CD14-positive monocyte (primary cell): ENCODE measurements around the gene PYGB. TPM values are rescaled to one million over a fixed set of nuclear protein-coding genes. Genes with fewer than 3 reads are reported as not detected.

ENCODE experiments used
- DNase-seq, 3 donors: peaks; one replicate each; pipeline ENCODE4 v3.0.0-alpha.2; 2011 to 2022
- H2AFZ ChIP-seq: 2 replicates; pipeline ENCODE4 v1.6.0; 2012; ENCODE audit warnings: mild to moderate bottlenecking, low read depth, low read length, inconsistent platforms; ENCODE audit not compliant: insufficient read depth, poor library complexity, severe bottlenecking
- H3K27ac ChIP-seq, 2 donors: 1 replicate in 1 of 2; 2 replicates in 1 of 2; pipeline ENCODE4 v1.5.1; 2012 to 2013; ENCODE audit warnings: low read length in 2 of 2, control low read depth in 1 of 2, inconsistent platforms in 1 of 2, low read depth in 1 of 2, mild to moderate bottlenecking in 1 of 2
- H3K27me3 ChIP-seq, 2 donors: one replicate each; pipeline versions ENCODE4 v1.6.0 to v1.6.1; 2011 to 2013; ENCODE audit warnings: low read length in 2 of 2; ENCODE audit not compliant: control insufficient read depth in 2 of 2, insufficient read depth in 2 of 2
- H3K36me3 ChIP-seq, 2 donors: replicated peaks in 1 of 2; 1 replicate in 1 of 2; 2 replicates in 1 of 2; pipeline versions ENCODE4 v1.5.1 to v1.6.1; 2012 to 2013; ENCODE audit warnings: low read length in 2 of 2, control low read depth in 1 of 2, inconsistent platforms in 1 of 2, mild to moderate bottlenecking in 1 of 2; ENCODE audit not compliant: insufficient read depth in 2 of 2, control insufficient read depth in 1 of 2
- H3K4me1 ChIP-seq, 2 donors: 1 replicate in 1 of 2; 2 replicates in 1 of 2; pipeline versions ENCODE4 v1.5.1 to v1.6.1; 2012 to 2013; ENCODE audit warnings: low read length in 2 of 2, control low read depth in 1 of 2, inconsistent platforms in 1 of 2, mild to moderate bottlenecking in 1 of 2, moderate library complexity in 1 of 2; ENCODE audit not compliant: insufficient read depth in 2 of 2, control insufficient read depth in 1 of 2
- H3K4me2 ChIP-seq: replicated peaks from 2 replicates; pipeline ENCODE3; 2012; ENCODE audit warnings: low read length, moderate library complexity, mild to moderate bottlenecking; ENCODE audit not compliant: poor library complexity, severe bottlenecking; ENCODE audit errors: extremely low read depth
- H3K4me3 ChIP-seq, 3 experiments: fragments of 200-600 bp in 1 of 3; sonication (generic) in 1 of 3; replicated peaks in 1 of 3; 1 replicate in 2 of 3; 2 replicates in 1 of 3; pipeline ENCODE4 v1.5.1; 2011 to 2013; ENCODE audit warnings: low read length in 3 of 3, mild to moderate bottlenecking in 3 of 3, control low read depth in 2 of 3, low read depth in 2 of 3, inconsistent platforms in 1 of 3, moderate library complexity in 1 of 3
- H3K79me2 ChIP-seq: 2 replicates; pipeline ENCODE4 v1.6.0; 2012; ENCODE audit warnings: mild to moderate bottlenecking, control low read depth, inconsistent platforms, low read length, moderate library complexity; ENCODE audit not compliant: insufficient read depth
- H3K9ac ChIP-seq: 2 replicates; pipeline ENCODE4 v1.6.0; 2017; ENCODE audit warnings: low read length, mild to moderate bottlenecking; ENCODE audit not compliant: insufficient read depth, poor library complexity, severe bottlenecking
- H3K9me3 ChIP-seq, 2 donors: replicated peaks in 1 of 2; 1 replicate in 1 of 2; 2 replicates in 1 of 2; pipeline versions ENCODE4 v1.5.1 to v1.6.1; 2012 to 2013; ENCODE audit warnings: low read length in 2 of 2, control low read depth in 1 of 2; ENCODE audit not compliant: control insufficient read depth in 1 of 2, insufficient read depth in 1 of 2
- H4K20me1 ChIP-seq: 2 replicates; pipeline ENCODE4 v1.6.0; 2012; ENCODE audit warnings: mild to moderate bottlenecking, low read length, control low read depth, moderate library complexity; ENCODE audit not compliant: insufficient read depth
- H3K27ac Mint-ChIP-seq, 7 donors: one replicate each; pipeline ENCODE4 v1.8.0; 2020; ENCODE audit warnings: mild to moderate bottlenecking in 7 of 7, mixed read lengths in 7 of 7, moderate library complexity in 6 of 7, inconsistent platforms in 2 of 7
- H3K27me3 Mint-ChIP-seq, 3 donors: one replicate each; pipeline ENCODE4 v1.8.0; 2021 to 2022; ENCODE audit warnings: low read depth in 3 of 3, mild to moderate bottlenecking in 3 of 3, mixed read lengths in 3 of 3, moderate library complexity in 3 of 3, inconsistent platforms in 1 of 3
- H3K36me3 Mint-ChIP-seq, 2 donors: one replicate each; pipeline ENCODE4 v1.8.0; 2020; ENCODE audit warnings: mixed read lengths in 2 of 2, inconsistent platforms in 1 of 2, mild to moderate bottlenecking in 1 of 2
- H3K4me1 Mint-ChIP-seq: one replicate; pipeline ENCODE4 v1.8.0; 2020; ENCODE audit warnings: mild to moderate bottlenecking, mixed read lengths
- H3K4me3 Mint-ChIP-seq, 2 donors: one replicate each; pipeline ENCODE4 v1.8.0; 2020; ENCODE audit warnings: mild to moderate bottlenecking in 2 of 2, mixed read lengths in 2 of 2, moderate library complexity in 1 of 2
- H3K9me3 Mint-ChIP-seq, 7 donors: one replicate each; pipeline ENCODE4 v1.8.0; 2020 to 2022; ENCODE audit warnings: mixed read lengths in 7 of 7, mild to moderate bottlenecking in 6 of 7, moderate library complexity in 6 of 7, inconsistent platforms in 2 of 7
- WGBS: methylation state at CpG from one replicate; pipeline ENCODE4 v1.1.5; 2013; ENCODE audit warnings: missing lambda C conversion rate; ENCODE audit not compliant: insufficient coverage; 5-methylcytosine and 5-hydroxymethylcytosine counted together
- intact Hi-C, 2 donors: fragments of 100-400 bp; cut with micrococcal nuclease; formaldehyde crosslinking; loops; one replicate each; pipeline versions ENCODE4 v1.15.0 to v1.15.1; 2023
- polyA plus RNA-seq, 3 donors: library from polyadenylated mRNA; depleted of rRNA in 1 of 3; unstranded in 2 of 3; stranded (reverse) in 1 of 3; fragments of 300-500 nt in 2 of 3; fragments of >200 nt in 1 of 3; fragmentation: Illumina TruSeq in 2 of 3; gene quantifications; 1 replicate in 2 of 3; 2 replicates in 1 of 3; pipeline ENCODE4 v1.2.3, GENCODE V29; 2012 to 2021
- TF ChIP-seq, protein P1 (sequence below): fragments of 200-600 bp; IDR thresholded peaks from one replicate; pipeline ENCODE4 v1.8.0; 2022; ENCODE audit warnings: antibody characterized with exemption, mild to moderate bottlenecking

PYGB gene
- polyA plus RNA-seq, 3 donors: 26.6 to 33.2 (median 26.7) TPM

DNA sequence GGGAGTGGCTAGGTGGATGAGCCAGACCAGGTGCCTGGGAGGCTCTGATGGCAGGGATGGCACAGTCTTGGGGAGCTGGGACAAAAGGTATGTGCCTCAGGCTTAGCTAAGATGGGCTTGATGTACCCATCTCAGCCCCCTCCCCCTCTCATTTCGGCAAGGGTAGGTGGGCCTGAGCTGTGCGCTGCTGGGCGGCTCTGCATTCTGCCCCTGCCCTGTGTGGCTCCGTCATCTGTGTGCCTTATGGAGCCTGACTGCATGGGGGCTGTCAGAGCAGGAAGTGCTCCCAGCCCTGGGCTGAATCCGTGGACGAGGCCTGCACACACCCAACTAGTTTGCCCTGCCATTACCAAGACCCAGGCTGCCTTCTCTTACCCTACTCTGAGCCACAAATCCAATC, 54.7 kb downstream of the PYGB start:
- H3K36me3 Mint-ChIP-seq: peaks cover 40 to 76% of the 10 kb centered on the region in 2 donors
- no peak overlapping the region for H3K4me3 Mint-ChIP-seq
- H3K4me1 Mint-ChIP-seq: no peaks in the 10 kb centered on the region
- H3K4me3 ChIP-seq: no peak overlapping the region
- peaks cover 43 to 74% of the 10 kb centered on the region in 2 donors for H3K36me3 ChIP-seq
- H3K9ac ChIP-seq: no peak overlapping the region
- intact Hi-C loops: loop anchor here in 1 of 2 donors (10.0 kb wide), 1 partner anchor 92 kb away; the partner anchor contains the start of gene ABHD12
- H3K27me3 Mint-ChIP-seq: no peaks in the 10 kb centered on the region
- no peaks in the 10 kb centered on the region for H3K4me1 ChIP-seq
- WGBS: 93% methylated on average over 5 of the region's 6 CpGs
- peak overlapping the region in 2 of 7 donors; percentile 17 to 18 for H3K27ac Mint-ChIP-seq
- TF ChIP-seq, protein P1, sequence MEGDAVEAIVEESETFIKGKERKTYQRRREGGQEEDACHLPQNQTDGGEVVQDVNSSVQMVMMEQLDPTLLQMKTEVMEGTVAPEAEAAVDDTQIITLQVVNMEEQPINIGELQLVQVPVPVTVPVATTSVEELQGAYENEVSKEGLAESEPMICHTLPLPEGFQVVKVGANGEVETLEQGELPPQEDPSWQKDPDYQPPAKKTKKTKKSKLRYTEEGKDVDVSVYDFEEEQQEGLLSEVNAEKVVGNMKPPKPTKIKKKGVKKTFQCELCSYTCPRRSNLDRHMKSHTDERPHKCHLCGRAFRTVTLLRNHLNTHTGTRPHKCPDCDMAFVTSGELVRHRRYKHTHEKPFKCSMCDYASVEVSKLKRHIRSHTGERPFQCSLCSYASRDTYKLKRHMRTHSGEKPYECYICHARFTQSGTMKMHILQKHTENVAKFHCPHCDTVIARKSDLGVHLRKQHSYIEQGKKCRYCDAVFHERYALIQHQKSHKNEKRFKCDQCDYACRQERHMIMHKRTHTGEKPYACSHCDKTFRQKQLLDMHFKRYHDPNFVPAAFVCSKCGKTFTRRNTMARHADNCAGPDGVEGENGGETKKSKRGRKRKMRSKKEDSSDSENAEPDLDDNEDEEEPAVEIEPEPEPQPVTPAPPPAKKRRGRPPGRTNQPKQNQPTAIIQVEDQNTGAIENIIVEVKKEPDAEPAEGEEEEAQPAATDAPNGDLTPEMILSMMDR: no peak
- no peak for DNase-seq
- no peaks in the 10 kb centered on the region for H3K9me3 Mint-ChIP-seq
- H2AFZ ChIP-seq: no peak overlapping the region
- H3K27me3 ChIP-seq: no peaks in the 10 kb centered on the region
- H3K9me3 ChIP-seq: no peaks in the 10 kb centered on the region
- no peaks in the 10 kb centered on the region for H4K20me1 ChIP-seq
- H3K79me2 ChIP-seq: no peaks in the 10 kb centered on the region
- no peak overlapping the region for H3K4me2 ChIP-seq
- H3K27ac ChIP-seq: peak overlapping the region in 1 of 2 donors; percentile 1

DNA sequence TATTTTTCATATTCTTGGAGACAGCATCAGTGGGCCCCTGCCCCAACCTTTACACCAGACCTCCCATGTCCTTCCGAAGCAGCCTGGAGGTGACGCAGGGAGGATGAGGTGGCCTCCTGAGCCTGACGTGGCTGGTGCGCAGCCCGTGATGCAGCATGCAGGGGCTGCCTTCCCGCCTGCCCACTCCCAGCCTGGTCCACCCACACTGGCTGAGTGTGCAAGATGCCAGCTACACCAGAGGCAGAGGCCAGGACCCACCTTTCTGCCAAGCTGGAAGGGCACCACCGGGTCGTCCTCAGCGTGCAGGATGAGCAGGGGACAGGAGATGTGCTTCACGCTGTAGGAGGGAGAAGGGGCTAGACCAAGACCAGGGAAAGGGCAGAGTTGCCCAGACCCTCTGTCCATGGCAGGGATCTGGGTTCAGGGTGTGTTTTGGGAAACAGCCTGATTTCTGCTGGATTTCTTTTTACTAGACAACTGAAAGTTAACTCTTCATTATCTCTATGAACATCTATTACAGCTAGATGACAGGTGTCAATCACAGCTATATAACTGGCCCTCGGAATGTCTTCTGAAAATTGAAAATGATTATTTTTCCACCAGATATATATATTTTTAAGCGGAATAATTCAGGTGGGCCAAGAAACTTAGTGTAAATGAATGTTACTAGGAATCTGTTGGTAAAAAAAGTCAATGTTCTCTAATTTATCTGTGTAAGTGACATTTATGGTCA, 55.6 kb downstream of the PYGB start:
- Histone ChIP-seq H3K9me3 (no peaks in the 10 kb centered on the region), H3K4me2 (no peak overlapping the region), H2AFZ (no peak overlapping the region), H3K36me3 (peaks cover 44 to 72% of the 10 kb centered on the region in 2 donors), H3K9ac (no peak overlapping the region), H4K20me1 (no peaks in the 10 kb centered on the region), H3K4me3 (no peak overlapping the region), H3K79me2 (no peaks in the 10 kb centered on the region), H3K4me1 (no peaks in the 10 kb centered on the region), H3K27ac (peak overlapping the region in 1 of 2 donors; percentile 41), H3K27me3 (no peaks in the 10 kb centered on the region)
- H3K27me3 Mint-ChIP-seq: no peaks in the 10 kb centered on the region
- intact Hi-C loops: loop anchor here in 1 of 2 donors (10.0 kb wide), 1 partner anchor 91 kb away; the partner anchor contains the start of gene ABHD12
- H3K4me3 Mint-ChIP-seq: no peak overlapping the region
- peaks cover 38 to 75% of the 10 kb centered on the region in 2 donors for H3K36me3 Mint-ChIP-seq
- no peaks in the 10 kb centered on the region for H3K4me1 Mint-ChIP-seq
- no peak for DNase-seq
- WGBS: 96% methylated on average over 9 of the region's 12 CpGs
- peak overlapping the region in 1 of 7 donors; percentile 42 for H3K27ac Mint-ChIP-seq
- TF ChIP-seq, protein P1: no peak
- H3K9me3 Mint-ChIP-seq: no peaks in the 10 kb centered on the region
